ENCODE results near the gene ZDHHC15.
A peak's percentile ranks its signal among the peaks of the same experiment; 100 is the strongest.
"Not testable (repeated sequence)": the region's sequence is repeated elsewhere in the genome, so short reads cannot be mapped to it uniquely, and the experiment has no call there.

Gene ZDHHC15, protein sequence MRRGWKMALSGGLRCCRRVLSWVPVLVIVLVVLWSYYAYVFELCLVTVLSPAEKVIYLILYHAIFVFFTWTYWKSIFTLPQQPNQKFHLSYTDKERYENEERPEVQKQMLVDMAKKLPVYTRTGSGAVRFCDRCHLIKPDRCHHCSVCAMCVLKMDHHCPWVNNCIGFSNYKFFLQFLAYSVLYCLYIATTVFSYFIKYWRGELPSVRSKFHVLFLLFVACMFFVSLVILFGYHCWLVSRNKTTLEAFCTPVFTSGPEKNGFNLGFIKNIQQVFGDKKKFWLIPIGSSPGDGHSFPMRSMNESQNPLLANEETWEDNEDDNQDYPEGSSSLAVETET

DNA sequence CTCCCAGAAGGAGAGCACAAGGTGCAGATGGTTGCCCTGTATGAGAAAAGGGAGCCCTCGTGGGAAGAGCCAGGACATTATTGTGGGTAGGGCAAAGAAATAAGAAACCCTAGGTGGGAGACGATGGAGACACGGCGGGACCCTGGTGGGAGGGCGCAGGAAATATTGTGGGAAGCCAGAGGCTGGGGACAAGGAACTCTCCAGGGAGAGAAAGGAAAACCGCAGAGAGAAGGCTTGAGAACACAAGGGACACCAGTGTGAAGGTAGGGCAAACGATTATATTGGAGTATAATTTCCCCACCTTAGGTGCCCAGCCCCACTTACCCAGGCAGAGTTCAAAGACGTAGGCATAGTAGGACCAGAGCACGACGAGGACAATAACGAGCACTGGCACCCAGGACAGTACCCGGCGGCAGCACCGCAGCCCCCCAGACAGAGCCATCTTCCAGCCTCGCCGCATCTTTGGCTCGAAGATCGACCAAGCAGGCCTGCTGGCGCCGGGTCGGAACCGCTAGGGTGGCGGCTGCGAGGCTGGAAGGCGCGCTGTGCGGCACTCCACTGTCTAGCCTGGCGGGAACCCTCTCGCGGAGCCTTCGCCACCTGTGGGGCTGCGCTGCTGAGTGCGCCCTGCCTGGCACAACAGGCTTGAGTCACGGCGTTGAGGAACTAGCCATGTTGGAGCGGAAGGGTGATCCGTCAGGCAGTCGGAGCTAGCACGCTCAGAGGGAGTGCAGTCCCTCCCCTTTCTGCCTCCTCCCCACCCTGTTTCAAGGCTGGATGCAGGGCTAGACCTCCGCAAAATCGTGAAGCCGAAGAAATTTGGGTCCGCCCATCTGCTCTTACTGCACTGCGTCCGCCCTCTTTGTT is at the start of gene ZDHHC15:
Gene ZDHHC15 (minus strand): TSS at position 473 of the 867 bp plus-strand sequence. CDS start 13 bp downstream, at position 460.
- DNase-seq (ENCODE audit: low spot score) = peak; percentile 68

GRCh38 chrX:75560544-75560943 is 37.7 kb upstream of the ZDHHC15 start:
- DNase-seq (ENCODE audit: low spot score) = not testable (repeated sequence)

DNA sequence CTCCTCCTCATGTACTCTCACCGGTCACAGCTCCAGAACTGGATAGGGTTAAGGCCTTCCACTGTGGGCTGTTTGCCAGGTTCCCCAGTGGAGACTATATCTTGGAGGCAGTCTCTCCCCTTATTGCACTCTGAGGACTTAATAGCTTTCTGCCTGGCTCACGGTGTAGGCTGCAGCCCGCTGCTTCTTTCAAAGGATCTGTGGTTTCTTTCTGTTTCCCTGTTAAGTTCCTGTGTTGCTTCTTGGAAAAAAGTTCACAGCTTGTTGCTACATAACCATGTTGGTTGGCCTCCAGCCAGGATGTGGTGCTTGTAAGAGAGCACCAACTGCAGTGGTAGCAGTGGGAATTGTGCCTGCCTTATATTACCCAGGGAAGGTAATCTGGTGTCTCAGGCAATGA is 24.9 kb upstream of the ZDHHC15 start:
- DNase-seq (ENCODE audit: low spot score) = peak; percentile 12

- DNase-seq (ENCODE audit: low spot score) = no peak
These were observed 24.1 kb upstream of the ZDHHC15 start for GRCh38 chrX:75546724-75547511.

DNA sequence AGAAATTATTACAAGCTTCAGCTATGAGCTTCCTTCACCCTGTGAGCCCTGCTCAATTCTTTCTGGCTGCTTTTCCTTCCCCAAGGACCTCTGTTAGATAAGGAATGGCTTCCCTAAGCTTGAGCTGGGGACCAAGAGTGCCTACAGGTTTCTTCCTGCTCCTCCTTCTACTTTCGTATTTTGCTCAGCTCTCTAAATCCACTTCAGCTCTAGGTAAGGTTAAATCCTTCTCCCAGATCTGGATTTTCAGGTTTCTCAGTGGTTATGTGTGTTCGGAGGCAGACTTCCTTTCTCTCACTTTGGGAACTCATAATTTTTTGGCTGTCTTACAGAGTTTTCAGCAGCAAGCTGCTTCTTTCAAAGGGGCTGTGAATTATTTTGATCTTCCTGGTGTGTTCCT is 21.9 kb upstream of the ZDHHC15 start:
- no peak for DNase-seq (ENCODE audit: low spot score)

DNA sequence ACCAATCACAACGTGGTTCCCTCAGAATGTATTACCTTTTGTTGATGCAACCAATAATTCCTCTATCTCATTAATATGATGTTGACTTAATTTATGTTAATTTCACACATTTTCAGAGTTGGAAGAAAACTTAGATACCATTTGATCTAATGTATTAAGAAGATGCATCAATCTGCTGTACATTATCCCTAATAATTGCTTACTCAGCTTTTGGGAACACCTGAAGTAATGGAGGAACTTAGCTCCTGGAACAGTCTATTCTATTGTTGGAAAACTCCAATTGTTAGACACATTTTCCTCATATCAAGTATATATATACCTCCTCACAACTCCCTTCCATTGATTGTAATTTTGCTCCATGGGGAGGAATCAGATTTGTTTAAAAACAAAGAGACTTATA is 38.9 kb downstream of the ZDHHC15 start:
- no peak for DNase-seq (ENCODE audit: low spot score)

DNA sequence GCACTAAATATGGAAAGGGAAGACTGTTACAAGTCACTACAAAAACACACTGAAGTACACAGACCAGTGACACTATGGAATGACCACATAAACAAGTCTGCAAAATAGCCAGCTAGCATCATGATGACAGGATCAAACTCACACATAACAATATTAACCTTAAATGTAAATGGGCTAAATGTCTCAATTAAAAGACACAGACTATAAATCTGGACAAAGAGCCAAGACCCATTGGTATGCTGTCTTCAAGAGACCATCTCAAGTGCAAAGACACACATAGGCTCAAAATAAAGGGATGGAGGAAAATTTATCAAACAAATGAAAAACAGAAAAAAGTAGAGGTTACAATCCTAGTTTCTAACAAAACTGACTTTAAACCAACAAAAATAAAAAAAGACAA is 61.1 kb downstream of the ZDHHC15 start:
- DNase-seq (ENCODE audit: low spot score) = not testable (repeated sequence)

GRCh38 chrX:75421688-75422230 is 101.1 kb downstream of the ZDHHC15 start:
- no peak for DNase-seq (ENCODE audit: low spot score)

- not testable (repeated sequence) for DNase-seq (ENCODE audit: low spot score)
These were observed 115.7 kb downstream of the ZDHHC15 start for GRCh38 chrX:75407153-75407552.

- DNase-seq (ENCODE audit: low spot score) = no peak
These were observed 132.4 kb downstream of the ZDHHC15 start for GRCh38 chrX:75390470-75390869.

DNA sequence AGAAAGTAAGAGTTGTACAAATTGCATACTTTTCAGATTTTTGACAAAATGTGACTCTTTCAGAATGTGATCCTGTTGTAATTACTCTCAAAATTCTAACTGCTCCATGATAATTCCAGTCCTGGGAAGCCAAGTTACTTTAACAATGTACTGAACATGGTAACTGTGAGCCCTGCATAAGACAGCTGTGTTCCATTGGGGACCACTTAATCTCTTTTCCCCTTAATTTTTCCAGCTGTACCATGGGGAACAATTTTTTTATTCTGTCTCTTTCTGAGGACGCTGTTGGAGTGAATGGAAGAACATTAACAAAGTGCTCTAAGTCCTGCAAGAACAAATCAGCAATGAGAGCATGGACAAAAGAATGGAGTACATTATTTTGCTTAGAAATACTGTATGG is 153.1 kb downstream of the ZDHHC15 start:
- DNase-seq (ENCODE audit: low spot score) = no peak

DNA sequence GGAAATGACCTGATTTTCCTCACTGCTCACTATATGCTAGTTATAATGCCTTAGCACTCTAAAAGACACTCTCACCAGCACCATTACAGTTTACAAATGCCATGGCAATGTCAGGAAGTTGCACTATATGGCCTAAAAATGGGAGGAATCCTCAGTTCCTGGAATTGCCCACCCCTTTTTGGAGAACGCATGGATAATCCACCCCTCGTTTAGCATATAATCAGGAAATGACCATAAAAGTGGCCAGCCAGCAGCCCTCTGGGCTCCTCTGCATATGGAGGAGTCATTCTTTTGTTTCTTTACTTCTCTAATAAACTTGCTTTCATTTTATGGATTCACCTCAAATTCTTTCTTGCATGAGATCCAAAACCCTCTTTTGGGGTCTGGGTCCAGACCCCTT is 156.0 kb downstream of the ZDHHC15 start:
- DNase-seq (ENCODE audit: low spot score) = no peak

DNA sequence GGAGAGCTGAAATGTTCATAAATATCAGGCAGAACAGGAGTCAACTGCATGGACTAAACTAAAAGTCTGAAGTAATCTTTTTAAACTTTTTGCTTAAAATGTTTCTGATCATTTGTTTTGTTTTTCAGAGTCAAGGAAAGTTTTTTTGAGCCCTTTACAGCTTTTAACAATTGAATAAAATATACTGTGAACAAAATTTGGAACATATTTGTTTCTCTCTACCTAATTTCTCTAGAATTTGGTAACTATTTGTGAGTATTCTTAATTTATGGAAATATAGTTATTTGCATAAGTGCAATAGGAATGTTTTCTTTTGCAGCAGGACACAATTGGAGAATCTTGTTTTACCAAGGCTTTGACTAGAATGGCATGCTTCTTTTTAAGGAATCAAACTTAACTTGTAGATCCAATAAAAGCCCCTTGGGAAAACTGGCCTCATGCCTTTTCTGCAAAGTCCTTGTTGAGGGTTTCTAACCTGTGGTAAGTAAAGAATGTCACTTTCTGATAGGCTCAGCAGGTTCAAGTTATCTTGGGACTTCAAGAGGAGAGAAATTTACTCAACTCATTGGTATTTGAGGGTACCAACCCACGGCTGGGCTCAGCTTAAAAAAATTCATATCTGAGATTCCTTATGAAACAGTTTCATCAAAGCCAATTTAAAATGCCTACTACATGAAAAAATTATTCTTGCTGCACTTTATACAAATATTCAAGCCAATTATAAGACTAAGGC is 157.4 kb downstream of the ZDHHC15 start:
- DNase-seq (ENCODE audit: low spot score) = peak; percentile 1

GRCh38 chrX:75361788-75362187 is 161.0 kb downstream of the ZDHHC15 start:
- no peak for DNase-seq (ENCODE audit: low spot score)

DNA sequence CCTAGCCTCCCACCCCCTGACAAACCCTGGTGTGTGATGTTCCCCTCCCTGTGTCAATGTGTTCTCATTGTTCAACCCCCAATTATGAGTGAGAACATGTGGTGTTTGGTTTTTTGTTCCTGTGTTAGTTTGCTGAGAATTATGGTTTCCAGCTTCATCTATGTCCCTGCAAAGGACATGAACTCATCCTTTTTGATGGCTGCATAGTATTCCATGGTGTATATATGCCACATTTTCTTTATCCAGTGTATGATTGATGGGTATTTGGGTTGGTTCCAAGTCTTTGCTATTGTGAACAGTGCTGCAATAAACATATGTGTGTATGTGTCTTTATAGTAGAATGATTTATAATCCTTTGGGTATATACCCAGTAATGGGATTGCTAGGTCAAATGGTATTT is 174.2 kb downstream of the ZDHHC15 start:
- not testable (repeated sequence) for DNase-seq (ENCODE audit: low spot score)

GRCh38 chrX:75337525-75337924 is 185.3 kb downstream of the ZDHHC15 start:
- peak; percentile 9 for DNase-seq (ENCODE audit: low spot score)

DNA sequence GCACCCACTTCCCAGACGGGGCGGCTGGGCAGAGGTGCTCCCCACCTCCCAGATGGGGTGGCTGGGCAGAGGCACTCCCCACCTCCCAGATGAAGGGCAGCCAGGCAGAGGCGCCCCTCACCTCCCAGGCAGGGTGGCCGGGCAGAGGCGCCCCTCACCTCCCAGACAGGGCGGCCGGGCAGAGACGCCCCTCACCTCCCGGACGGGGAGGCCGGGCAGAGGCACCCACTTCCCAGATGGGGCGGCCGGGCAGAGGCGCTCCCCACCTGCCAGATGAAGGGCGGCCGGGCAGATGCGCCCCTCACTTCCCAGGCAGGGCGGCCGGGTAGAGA is 187.7 kb downstream of the ZDHHC15 start:
- no peak for DNase-seq (ENCODE audit: low spot score)

DNA sequence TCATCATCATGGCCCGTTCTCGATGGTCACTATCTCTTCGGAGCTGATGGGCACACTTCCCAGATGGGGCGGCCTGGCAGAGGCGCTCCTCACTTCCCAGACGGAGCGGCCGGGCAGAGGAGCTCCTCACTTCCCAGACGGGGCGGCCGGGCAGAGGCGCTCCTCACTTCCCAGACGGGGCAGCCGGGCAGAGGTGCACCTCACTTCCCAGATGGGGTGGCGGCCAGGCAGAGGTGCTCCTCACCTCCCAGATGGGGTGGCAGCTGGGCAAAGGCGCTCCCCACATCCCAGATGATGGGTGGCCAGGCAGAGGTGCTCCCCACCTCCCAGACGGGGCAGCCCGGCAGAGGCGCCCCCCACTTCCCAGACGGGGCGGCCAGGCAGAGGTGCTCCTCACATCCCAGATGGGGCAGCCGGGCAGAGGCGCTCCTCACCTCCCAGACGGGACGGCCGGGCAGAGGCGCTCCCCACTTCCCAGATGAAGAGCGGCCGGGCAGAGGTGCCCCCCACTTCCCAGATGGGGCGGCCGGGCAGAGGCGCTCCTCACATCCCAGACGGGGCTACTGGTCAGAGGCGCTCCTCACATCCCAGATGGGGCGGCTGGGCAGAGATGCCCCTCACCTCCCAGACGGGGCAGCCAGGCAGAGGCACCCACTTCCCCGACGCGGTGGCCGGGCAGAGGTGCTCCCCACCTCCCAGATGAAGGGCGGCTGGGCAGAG is 188.3 kb downstream of the ZDHHC15 start:
- not testable (repeated sequence) for DNase-seq (ENCODE audit: low spot score)

DNA sequence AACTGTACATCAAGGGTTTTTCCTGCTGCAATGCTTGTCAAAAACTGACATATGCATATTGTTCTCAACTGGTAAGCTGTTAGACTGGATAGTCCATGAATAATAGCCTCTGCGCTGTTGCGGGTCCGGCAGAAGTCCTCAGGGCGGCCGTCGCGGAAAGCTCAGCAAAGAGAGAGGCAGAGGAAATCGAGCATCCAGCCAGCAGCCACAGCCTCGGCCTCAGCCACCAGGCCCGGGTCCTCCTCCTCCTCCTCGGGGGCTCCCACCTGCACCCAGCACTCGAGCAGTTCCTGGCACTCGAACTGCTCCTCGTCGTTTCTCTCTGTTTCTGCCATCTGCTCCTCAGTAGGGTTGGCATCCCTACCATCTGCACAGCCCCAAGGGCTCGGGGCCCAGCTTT is 195.2 kb downstream of the ZDHHC15 start:
- DNase-seq (ENCODE audit: low spot score) = no peak
